SK-N-SH (cell line): ENCODE data around the gene KIF6. TPM values are rescaled to one million over a fixed set of nuclear protein-coding genes. Genes with fewer than 3 reads are reported as not detected.

Experiments
- CTCF ChIA-PET: fragments of 300-600, 350-600 bp; formaldehyde crosslinking; extraction: SDS; loops from one replicate; lab custom pipeline; 2021; lab: Yijun Ruan, JAX
- POLR2A ChIA-PET: fragments of 350-600 bp; sonication (Branson Sonifier 250); formaldehyde crosslinking; extraction: SDS; loops from one replicate; lab custom pipeline; 2020; ENCODE audit warnings: antibody characterized with exemption, inconsistent platforms; lab: Yijun Ruan, JAX
- DNase-seq: peaks from one replicate; pipeline ENCODE4 v3.0.0; 2012
- H2AFZ ChIP-seq: fragments of 200-600 bp; sonication (generic); 2 replicates; pipeline ENCODE4 v1.8.1; 2016; ENCODE audit warnings: antibody characterized with exemption, mild to moderate bottlenecking, low read depth
- H3F3A ChIP-seq: fragments of 200-600 bp; sonication (generic); replicated peaks from 2 replicates; pipeline ENCODE3; 2016; ENCODE audit warnings: antibody characterized with exemption, mild to moderate bottlenecking; ENCODE audit not compliant: insufficient read depth
- H3K27ac ChIP-seq, 2 experiments: fragments of 200-500 bp in 1 of 2; fragments of 200-600 bp in 1 of 2; sonication (Bioruptor generic) in 1 of 2; sonication (generic), shearing (Covaris generic) in 1 of 2; 2 replicates each; pipeline versions ENCODE4 v1.5.1 to v1.6.1; 2014 to 2016; ENCODE audit warnings: low read depth in 2 of 2, inconsistent platforms in 1 of 2, low read length in 1 of 2, mild to moderate bottlenecking in 1 of 2, mixed read lengths in 1 of 2
- H3K27me3 ChIP-seq: fragments of 200-600 bp; sonication (generic), shearing (Covaris generic); 2 replicates; pipeline ENCODE4 v1.6.1; 2016; ENCODE audit warnings: mixed run types; ENCODE audit not compliant: insufficient read depth
- H3K36me3 ChIP-seq, 2 experiments: fragments of 200-500 bp in 1 of 2; fragments of 200-600 bp in 1 of 2; sonication (Bioruptor generic) in 1 of 2; sonication (generic) in 1 of 2; replicated peaks in 1 of 2; 2 replicates each; pipeline versions ENCODE3 to v1.5.1; 2014 to 2016; ENCODE audit warnings: low read length in 1 of 2, mild to moderate bottlenecking in 1 of 2; ENCODE audit not compliant: insufficient read depth in 2 of 2, control insufficient read depth in 1 of 2
- H3K4me1 ChIP-seq, 2 experiments: fragments of 200-500 bp in 1 of 2; fragments of 200-600 bp in 1 of 2; sonication (Bioruptor generic) in 1 of 2; sonication (generic), shearing (Covaris generic) in 1 of 2; 2 replicates each; pipeline versions ENCODE4 v1.5.1 to v1.6.1; 2014 to 2016; ENCODE audit warnings: low read depth in 1 of 2, low read length in 1 of 2, mixed run types in 1 of 2; ENCODE audit not compliant: insufficient read depth in 2 of 2, control insufficient read depth in 1 of 2
- H3K4me2 ChIP-seq: fragments of 200-600 bp; sonication (generic), shearing (Covaris generic); 2 replicates; pipeline ENCODE4 v1.6.1; 2017; ENCODE audit warnings: mixed run types
- H3K4me3 ChIP-seq, 2 experiments: fragments of 200-500 bp in 1 of 2; fragments of 200-600 bp in 1 of 2; sonication (Bioruptor generic) in 1 of 2; sonication (generic), shearing (Covaris generic) in 1 of 2; 2 replicates each; pipeline versions ENCODE4 v1.5.1 to v1.8.1; 2014 to 2016; ENCODE audit warnings: low read depth in 2 of 2, inconsistent platforms in 1 of 2, low read length in 1 of 2, mild to moderate bottlenecking in 1 of 2, mixed read lengths in 1 of 2, moderate library complexity in 1 of 2
- H3K79me2 ChIP-seq: fragments of 200-600 bp; sonication (generic); 2 replicates; pipeline ENCODE4 v1.8.1; 2017; ENCODE audit warnings: mild to moderate bottlenecking; ENCODE audit not compliant: insufficient read depth
- H3K9ac ChIP-seq: fragments of 200-600 bp; sonication (generic); 2 replicates; pipeline ENCODE4 v1.6.1; 2017; ENCODE audit warnings: mixed run types
- H3K9me2 ChIP-seq: fragments of 200-600 bp; sonication (generic); 2 replicates; pipeline ENCODE4 v1.6.1; 2017; ENCODE audit warnings: mixed run types
- H3K9me3 ChIP-seq: fragments of 200-600 bp; sonication (generic); 2 replicates; pipeline ENCODE4 v1.6.1; 2017; ENCODE audit warnings: mixed run types, mild to moderate bottlenecking, moderate library complexity
- H4K20me1 ChIP-seq: fragments of 200-600 bp; sonication (generic); 2 replicates; pipeline ENCODE4 v1.6.1; 2017; ENCODE audit warnings: mild to moderate bottlenecking, mixed run types; ENCODE audit not compliant: insufficient read depth
- CHD2 ChIP-seq: fragments of 150-350 bp; IDR thresholded peaks from 2 replicates; pipeline ENCODE4 v1.6.1; 2018; ENCODE audit warnings: low read length; ENCODE audit not compliant: partially characterized antibody
- EZH2phosphoT487 ChIP-seq: fragments of 200-600 bp; sonication (generic); IDR thresholded peaks from 2 replicates; pipeline ENCODE4 v1.6.1; 2017; ENCODE audit warnings: low read depth, mixed run types, mild to moderate bottlenecking, antibody characterized with exemption, moderate library complexity, borderline replicate concordance
- FOXM1 ChIP-seq: IDR thresholded peaks from 2 replicates; pipeline ENCODE4 v1.4.0; 2012; ENCODE audit warnings: low read depth, mild to moderate bottlenecking
- GABPA ChIP-seq: IDR thresholded peaks from 2 replicates; pipeline ENCODE4 v1.4.0; 2012; ENCODE audit warnings: low read depth, mild to moderate bottlenecking
- JUND ChIP-seq: IDR thresholded peaks from 2 replicates; pipeline ENCODE4 v1.4.0; 2012
- MEF2A ChIP-seq: IDR thresholded peaks from 2 replicates; pipeline ENCODE4 v1.4.0; 2012; ENCODE audit warnings: low read depth, borderline replicate concordance
- NFIC ChIP-seq: IDR thresholded peaks from 2 replicates; pipeline ENCODE4 v1.4.0; 2012; ENCODE audit warnings: borderline replicate concordance
- NRF1 ChIP-seq: IDR thresholded peaks from 2 replicates; pipeline ENCODE4 v1.6.1; 2012; ENCODE audit warnings: low read depth, mild to moderate bottlenecking, low read length
- POLR2AphosphoS5 ChIP-seq: IDR thresholded peaks from 2 replicates; pipeline ENCODE4 v1.6.1; 2012; ENCODE audit warnings: low read depth, low read length
- RFX5 ChIP-seq: IDR thresholded peaks from 2 replicates; pipeline ENCODE4 v1.6.1; 2012; ENCODE audit warnings: mild to moderate bottlenecking, improper control_type of control experiment, low read length
- SIN3A ChIP-seq: IDR thresholded peaks from 2 replicates; pipeline ENCODE4 v1.6.1; 2012; ENCODE audit warnings: low read depth, mild to moderate bottlenecking, low read length, moderate library complexity, borderline replicate concordance
- TEAD4 ChIP-seq: IDR thresholded peaks from 2 replicates; pipeline ENCODE4 v1.4.0; 2012; ENCODE audit warnings: mild to moderate bottlenecking, borderline replicate concordance; ENCODE audit not compliant: insufficient read depth
- WGBS: methylation state at CpG from one replicate; pipeline ENCODE4 v1.1.6; 2017; ENCODE audit warnings: low lambda C conversion rate; 5-methylcytosine and 5-hydroxymethylcytosine counted together
- polyA plus RNA-seq, 3 experiments: library from polyadenylated mRNA; depleted of rRNA; stranded (reverse); fragments of >200 nt; gene quantifications; 2 replicates each; pipeline ENCODE4 v1.2.3, GENCODE V29; 2012
- TF ChIP-seq, protein P1 (sequence below): IDR thresholded peaks from 2 replicates; pipeline ENCODE4 v1.4.0; 2012; ENCODE audit warnings: low read depth, borderline replicate concordance
- TF ChIP-seq, protein P2 (sequence below): IDR thresholded peaks from 2 replicates; pipeline ENCODE4 v1.4.0; 2012; ENCODE audit warnings: low read depth
- TF ChIP-seq, protein P3 (sequence below): IDR thresholded peaks from 2 replicates; pipeline ENCODE4 v1.4.0; 2012; ENCODE audit warnings: low read depth, borderline replicate concordance
- TF ChIP-seq, protein P4 (sequence below): fragments of 200-600 bp; sonication (generic); IDR thresholded peaks from 2 replicates; pipeline ENCODE4 v1.6.1; 2017; ENCODE audit warnings: antibody characterized with exemption, mild to moderate bottlenecking, moderate library complexity
- TF ChIP-seq, protein P5 (sequence below): fragments of 150-350 bp; IDR thresholded peaks from 2 replicates; pipeline ENCODE4 v1.6.1; 2016; ENCODE audit warnings: mild to moderate bottlenecking, low read depth, low read length
- TF ChIP-seq, protein P6 (sequence below): fragments of 150-350 bp; IDR thresholded peaks from 2 replicates; pipeline ENCODE4 v1.6.1; 2017; ENCODE audit warnings: antibody characterized with exemption, low read length, low read depth, borderline replicate concordance

The KIF6 gene
- polyA plus RNA-seq, 1 of the 3 experiments (the other 2 are of a cell fraction), result 0.13 TPM

DNA sequence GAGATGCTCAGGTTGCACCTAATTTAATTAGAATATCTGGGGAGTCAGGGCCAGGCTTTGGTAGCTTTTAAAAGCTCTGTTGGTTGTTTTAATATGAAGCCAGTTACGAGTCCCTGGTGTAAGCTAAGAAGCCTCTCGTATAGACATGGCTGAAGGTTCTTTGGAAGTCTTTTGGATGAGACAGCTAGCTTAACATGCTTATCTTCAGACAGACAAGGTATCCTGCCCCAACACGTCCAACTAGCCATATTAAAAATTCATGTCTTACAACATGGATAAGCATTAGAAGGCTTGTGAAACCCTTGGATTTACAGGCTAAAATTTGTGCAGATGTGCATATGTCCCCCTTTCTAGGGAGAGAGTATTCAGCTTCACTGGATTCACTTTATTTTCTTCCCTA is 297.1 kb downstream of the KIF6 start:
- Histone ChIP-seq H4K20me1 (no peaks in the 10 kb centered on the region), H3K36me3 (no peaks in the 10 kb centered on the region), H3K4me2 (no peak overlapping the region), H3K27me3 (no peaks in the 10 kb centered on the region), H3K4me1 (peaks cover 10 to 35% of the 10 kb centered on the region in 2 experiments; a peak in 3 of 4 replicates), H3F3A (no peaks in the 10 kb centered on the region), H3K79me2 (no peaks in the 10 kb centered on the region), H3K9me3 (no peaks in the 10 kb centered on the region), H3K27ac (no peak overlapping the region), H2AFZ (no peak overlapping the region), H3K9me2 (no peaks in the 10 kb centered on the region), H3K9ac (no peak overlapping the region), H3K4me3 (no peak overlapping the region)
- CTCF ChIA-PET, result no interaction called here
- no peak for DNase-seq
- POLR2A ChIA-PET, result no interaction called here
- WGBS, result 63% methylated on average over 3 of the region's 3 CpGs
- TF ChIP-seq SIN3A, result no peak
- TF ChIP-seq, protein P1, sequence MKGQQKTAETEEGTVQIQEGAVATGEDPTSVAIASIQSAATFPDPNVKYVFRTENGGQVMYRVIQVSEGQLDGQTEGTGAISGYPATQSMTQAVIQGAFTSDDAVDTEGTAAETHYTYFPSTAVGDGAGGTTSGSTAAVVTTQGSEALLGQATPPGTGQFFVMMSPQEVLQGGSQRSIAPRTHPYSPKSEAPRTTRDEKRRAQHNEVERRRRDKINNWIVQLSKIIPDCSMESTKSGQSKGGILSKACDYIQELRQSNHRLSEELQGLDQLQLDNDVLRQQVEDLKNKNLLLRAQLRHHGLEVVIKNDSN, result no peak
- TF ChIP-seq, protein P2, sequence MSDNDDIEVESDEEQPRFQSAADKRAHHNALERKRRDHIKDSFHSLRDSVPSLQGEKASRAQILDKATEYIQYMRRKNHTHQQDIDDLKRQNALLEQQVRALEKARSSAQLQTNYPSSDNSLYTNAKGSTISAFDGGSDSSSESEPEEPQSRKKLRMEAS, result no peak
- TF ChIP-seq NRF1, result no peak
- no peak for TF ChIP-seq RFX5
- no peak for TF ChIP-seq TEAD4
- TF ChIP-seq NFIC, result no peak
- no peak for TF ChIP-seq CHD2
- no peak for TF ChIP-seq FOXM1
- TF ChIP-seq JUND, result no peak
- TF ChIP-seq GABPA, result no peak
- no peak for TF ChIP-seq MEF2A
- no peak for TF ChIP-seq POLR2AphosphoS5
- TF ChIP-seq, protein P3, sequence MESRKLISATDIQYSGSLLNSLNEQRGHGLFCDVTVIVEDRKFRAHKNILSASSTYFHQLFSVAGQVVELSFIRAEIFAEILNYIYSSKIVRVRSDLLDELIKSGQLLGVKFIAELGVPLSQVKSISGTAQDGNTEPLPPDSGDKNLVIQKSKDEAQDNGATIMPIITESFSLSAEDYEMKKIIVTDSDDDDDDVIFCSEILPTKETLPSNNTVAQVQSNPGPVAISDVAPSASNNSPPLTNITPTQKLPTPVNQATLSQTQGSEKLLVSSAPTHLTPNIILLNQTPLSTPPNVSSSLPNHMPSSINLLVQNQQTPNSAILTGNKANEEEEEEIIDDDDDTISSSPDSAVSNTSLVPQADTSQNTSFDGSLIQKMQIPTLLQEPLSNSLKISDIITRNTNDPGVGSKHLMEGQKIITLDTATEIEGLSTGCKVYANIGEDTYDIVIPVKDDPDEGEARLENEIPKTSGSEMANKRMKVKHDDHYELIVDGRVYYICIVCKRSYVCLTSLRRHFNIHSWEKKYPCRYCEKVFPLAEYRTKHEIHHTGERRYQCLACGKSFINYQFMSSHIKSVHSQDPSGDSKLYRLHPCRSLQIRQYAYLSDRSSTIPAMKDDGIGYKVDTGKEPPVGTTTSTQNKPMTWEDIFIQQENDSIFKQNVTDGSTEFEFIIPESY, result no peak
- TF ChIP-seq, protein P4, sequence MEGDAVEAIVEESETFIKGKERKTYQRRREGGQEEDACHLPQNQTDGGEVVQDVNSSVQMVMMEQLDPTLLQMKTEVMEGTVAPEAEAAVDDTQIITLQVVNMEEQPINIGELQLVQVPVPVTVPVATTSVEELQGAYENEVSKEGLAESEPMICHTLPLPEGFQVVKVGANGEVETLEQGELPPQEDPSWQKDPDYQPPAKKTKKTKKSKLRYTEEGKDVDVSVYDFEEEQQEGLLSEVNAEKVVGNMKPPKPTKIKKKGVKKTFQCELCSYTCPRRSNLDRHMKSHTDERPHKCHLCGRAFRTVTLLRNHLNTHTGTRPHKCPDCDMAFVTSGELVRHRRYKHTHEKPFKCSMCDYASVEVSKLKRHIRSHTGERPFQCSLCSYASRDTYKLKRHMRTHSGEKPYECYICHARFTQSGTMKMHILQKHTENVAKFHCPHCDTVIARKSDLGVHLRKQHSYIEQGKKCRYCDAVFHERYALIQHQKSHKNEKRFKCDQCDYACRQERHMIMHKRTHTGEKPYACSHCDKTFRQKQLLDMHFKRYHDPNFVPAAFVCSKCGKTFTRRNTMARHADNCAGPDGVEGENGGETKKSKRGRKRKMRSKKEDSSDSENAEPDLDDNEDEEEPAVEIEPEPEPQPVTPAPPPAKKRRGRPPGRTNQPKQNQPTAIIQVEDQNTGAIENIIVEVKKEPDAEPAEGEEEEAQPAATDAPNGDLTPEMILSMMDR, result no peak
- TF ChIP-seq, protein P5, sequence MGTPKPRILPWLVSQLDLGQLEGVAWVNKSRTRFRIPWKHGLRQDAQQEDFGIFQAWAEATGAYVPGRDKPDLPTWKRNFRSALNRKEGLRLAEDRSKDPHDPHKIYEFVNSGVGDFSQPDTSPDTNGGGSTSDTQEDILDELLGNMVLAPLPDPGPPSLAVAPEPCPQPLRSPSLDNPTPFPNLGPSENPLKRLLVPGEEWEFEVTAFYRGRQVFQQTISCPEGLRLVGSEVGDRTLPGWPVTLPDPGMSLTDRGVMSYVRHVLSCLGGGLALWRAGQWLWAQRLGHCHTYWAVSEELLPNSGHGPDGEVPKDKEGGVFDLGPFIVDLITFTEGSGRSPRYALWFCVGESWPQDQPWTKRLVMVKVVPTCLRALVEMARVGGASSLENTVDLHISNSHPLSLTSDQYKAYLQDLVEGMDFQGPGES, result no peak
- TF ChIP-seq, protein P6, sequence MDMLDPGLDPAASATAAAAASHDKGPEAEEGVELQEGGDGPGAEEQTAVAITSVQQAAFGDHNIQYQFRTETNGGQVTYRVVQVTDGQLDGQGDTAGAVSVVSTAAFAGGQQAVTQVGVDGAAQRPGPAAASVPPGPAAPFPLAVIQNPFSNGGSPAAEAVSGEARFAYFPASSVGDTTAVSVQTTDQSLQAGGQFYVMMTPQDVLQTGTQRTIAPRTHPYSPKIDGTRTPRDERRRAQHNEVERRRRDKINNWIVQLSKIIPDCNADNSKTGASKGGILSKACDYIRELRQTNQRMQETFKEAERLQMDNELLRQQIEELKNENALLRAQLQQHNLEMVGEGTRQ, result no peak
- no peak for TF ChIP-seq EZH2phosphoT487
